HEK293 (cell line): Measurements from ENCODE around the gene PRR19.

ENCODE experiments used
- CTCF ChIA-PET: fragments of 350-600 bp; formaldehyde crosslinking; extraction: SDS; loops from one replicate; lab custom pipeline; 2021; ENCODE audit warnings: antibody characterized with exemption; lab: Yijun Ruan, JAX
- POLR2A ChIA-PET: fragments of 300-600 bp; formaldehyde crosslinking; extraction: SDS; loops from one replicate; lab custom pipeline; 2020; ENCODE audit warnings: antibody characterized with exemption, inconsistent platforms; lab: Yijun Ruan, JAX
- H3K27ac ChIP-seq: fragments of 200-500 bp; sonication (Bioruptor generic); 2 replicates; pipeline ENCODE4 v1.5.1; 2014; ENCODE audit warnings: low read depth, low read length, control low read depth, inconsistent platforms; ENCODE audit errors: extremely low read depth
- H3K36me3 ChIP-seq, 2 experiments: fragments of 200-500 bp in 1 of 2; sonication (Bioruptor generic) in 1 of 2; 1 replicate in 1 of 2; 2 replicates in 1 of 2; pipeline ENCODE4 v1.5.1; 2014 to 2017; ENCODE audit warnings: inconsistent platforms in 2 of 2, low read length in 2 of 2; ENCODE audit not compliant: control insufficient read depth in 2 of 2, insufficient read depth in 1 of 2
- H3K4me1 ChIP-seq: fragments of 200-500 bp; sonication (Bioruptor generic); 2 replicates; pipeline ENCODE4 v1.5.1; 2014; ENCODE audit warnings: mild to moderate bottlenecking, low read length, inconsistent platforms; ENCODE audit not compliant: control insufficient read depth, insufficient read depth
- H3K4me3 ChIP-seq: 2 replicates; pipeline ENCODE4 v1.5.1; 2011; ENCODE audit warnings: low read depth, mild to moderate bottlenecking, control low read depth, low read length, moderate library complexity
- H3K9me3 ChIP-seq: fragments of 200-500 bp; sonication (Bioruptor generic); 2 replicates; pipeline ENCODE4 v1.5.1; 2014; ENCODE audit warnings: low read depth, low read length, inconsistent platforms; ENCODE audit not compliant: control insufficient read depth, insufficient read depth
- AEBP2 ChIP-seq: fragments of 450-650 bp; formaldehyde crosslinking; IDR thresholded peaks from 2 replicates; pipeline ENCODE4 v1.5.1; 2016; ENCODE audit warnings: missing biosample characterization, missing genetic modification characterization, borderline replicate concordance
- ATF2 ChIP-seq: fragments of 450-650 bp; formaldehyde crosslinking; IDR thresholded peaks from 2 replicates; pipeline ENCODE4 v1.5.1; 2016; ENCODE audit warnings: missing biosample characterization, missing genetic modification characterization, low read depth
- GLI2 ChIP-seq: fragments of 450-650 bp; formaldehyde crosslinking; IDR thresholded peaks from 2 replicates; pipeline ENCODE4; 2017; ENCODE audit warnings: missing biosample characterization, missing genetic modification characterization, low read depth, borderline replicate concordance
- HOXA7 ChIP-seq: sonication (generic); formaldehyde crosslinking; IDR thresholded peaks from 2 replicates; pipeline ENCODE4 v1.8.1; 2022; ENCODE audit warnings: missing genetic modification reagents, borderline replicate concordance
- PBX3 ChIP-seq: sonication (generic); formaldehyde crosslinking; IDR thresholded peaks from 2 replicates; pipeline ENCODE4 v1.8.1; 2022; ENCODE audit warnings: mild to moderate bottlenecking, moderate library complexity, missing genetic modification reagents
- ZBTB48 ChIP-seq: fragments of 450-650 bp; formaldehyde crosslinking; IDR thresholded peaks from 2 replicates; pipeline ENCODE4 v1.5.1; 2016; ENCODE audit warnings: missing biosample characterization, missing genetic modification characterization
- ZNF10 ChIP-seq: fragments of 450-650 bp; formaldehyde crosslinking; IDR thresholded peaks from 2 replicates; pipeline ENCODE4 v1.5.1; 2017; ENCODE audit warnings: missing biosample characterization, missing genetic modification characterization
- ZNF175 ChIP-seq: fragments of 450-650 bp; formaldehyde crosslinking; IDR thresholded peaks from 2 replicates; pipeline ENCODE4 v1.5.1; 2016; ENCODE audit warnings: missing biosample characterization, missing genetic modification characterization
- ZNF19 ChIP-seq: fragments of 450-650 bp; formaldehyde crosslinking; IDR thresholded peaks from 2 replicates; pipeline ENCODE4; 2016; ENCODE audit warnings: missing biosample characterization, missing genetic modification characterization, low read depth
- ZNF248 ChIP-seq: fragments of 450-650 bp; formaldehyde crosslinking; IDR thresholded peaks from 2 replicates; pipeline ENCODE4 v1.5.1; 2017; ENCODE audit warnings: missing biosample characterization, missing genetic modification characterization
- ZNF280C ChIP-seq: fragments of 450-650 bp; formaldehyde crosslinking; IDR thresholded peaks from 2 replicates; pipeline ENCODE4 v1.5.1; 2016; ENCODE audit warnings: missing biosample characterization, missing genetic modification characterization
- ZNF302 ChIP-seq: fragments of 450-650 bp; formaldehyde crosslinking; IDR thresholded peaks from 2 replicates; pipeline ENCODE4 v1.5.1; 2016; ENCODE audit warnings: missing biosample characterization, missing genetic modification characterization, low read depth
- ZNF324 ChIP-seq: fragments of 450-650 bp; formaldehyde crosslinking; IDR thresholded peaks from 2 replicates; pipeline ENCODE4 v1.5.1; 2016; ENCODE audit warnings: missing biosample characterization, missing genetic modification characterization
- ZNF335 ChIP-seq: fragments of 450-650 bp; formaldehyde crosslinking; conservative IDR thresholded peaks from 2 replicates; pipeline ENCODE4 v1.5.1; 2016; ENCODE audit warnings: missing biosample characterization, missing genetic modification characterization
- ZNF449 ChIP-seq: fragments of 450-650 bp; formaldehyde crosslinking; IDR thresholded peaks from 2 replicates; pipeline ENCODE4 v1.5.1; 2017; ENCODE audit warnings: missing biosample characterization, mild to moderate bottlenecking, missing genetic modification characterization, moderate library complexity
- ZNF513 ChIP-seq: fragments of 450-650 bp; IDR thresholded peaks from 2 replicates; pipeline ENCODE4 v1.5.1; 2018; ENCODE audit warnings: missing biosample characterization, missing genetic modification characterization
- ZNF624 ChIP-seq: fragments of 450-650 bp; formaldehyde crosslinking; IDR thresholded peaks from 2 replicates; pipeline ENCODE4 v1.5.1; 2017; ENCODE audit warnings: missing biosample characterization, missing genetic modification characterization
- ZNF626 ChIP-seq: fragments of 450-650 bp; sonication (Bioruptor Pico); formaldehyde crosslinking; IDR thresholded peaks from 2 replicates; pipeline ENCODE4 v1.5.1; 2018; ENCODE audit warnings: missing biosample characterization, missing genetic modification characterization, inconsistent platforms
- ZNF654 ChIP-seq: fragments of 450-650 bp; formaldehyde crosslinking; IDR thresholded peaks from 2 replicates; pipeline ENCODE4 v1.5.1; 2016; ENCODE audit warnings: low read depth, missing biosample characterization, missing genetic modification characterization
- ZSCAN18 ChIP-seq: fragments of 450-650 bp; formaldehyde crosslinking; IDR thresholded peaks from 2 replicates; pipeline ENCODE4 v1.5.1; 2016; ENCODE audit warnings: missing biosample characterization, missing genetic modification characterization

Gene PRR19

GRCh38 chr19:42278452-42279154, 23.3 kb upstream of the PRR19 start (continued):
- TF ChIP-seq ZNF175 (tag by site-specific recombination) (no peak), ZNF280C (tag by site-specific recombination) (no peak), ZNF513 (tag by site-specific recombination) (no peak), AEBP2 (no peak), ATF2 (tag by site-specific recombination) (no peak)

GRCh38 chr19:42279155-42279901, 22.6 kb upstream of the PRR19 start:
- CTCF ChIA-PET: interaction anchor here (0.5 to 7.5 kb wide), 41 partner anchors 9 to 872 kb away, joined by 3 to 276 read pairs (median 4); partner anchors contain the start of genes CIC, GSK3A, POU2F2 and ZNF526
- no peak for TF ChIP-seq ZNF624 (tag by site-specific recombination)
- no peak for TF ChIP-seq PBX3 (CRISPR knock-in tag)
- TF ChIP-seq ZNF248 (tag by site-specific recombination): no peak
- no peak for TF ChIP-seq ZNF324 (tag by site-specific recombination)
- no peak for TF ChIP-seq ZNF449 (tag by site-specific recombination)
- no peak for TF ChIP-seq ZNF626
- TF ChIP-seq ZNF654 (tag by site-specific recombination): no peak; the same call in none of the 2 replicates
- TF ChIP-seq ZSCAN18 (tag by site-specific recombination): no peak; the same call in 1 of the 2 replicates
- TF ChIP-seq ZNF335 (tag by site-specific recombination): no peak
- no peak for TF ChIP-seq ZNF19
- no peak for TF ChIP-seq ZBTB48
- no peak for TF ChIP-seq ZNF302 (tag by site-specific recombination)
- TF ChIP-seq ZNF10 (tag by site-specific recombination): no peak
- TF ChIP-seq ZNF513 (tag by site-specific recombination): peak; percentile 51; the same call in 1 of the 2 replicates
- TF ChIP-seq HOXA7: no peak
- no peak for TF ChIP-seq GLI2 (tag by site-specific recombination)

More at GRCh38 chr19:42279155-42279901, 22.6 kb upstream of the PRR19 start:
- Histone ChIP-seq H3K36me3 (peaks cover 0 to 17% of the 10 kb centered on the region in 2 experiments; a peak in 2 of 3 replicates), H3K4me1 (peaks cover 37% of the 10 kb centered on the region), H3K27ac (peak overlapping the region; percentile 92), H3K9me3 (no peaks in the 10 kb centered on the region), H3K4me3 (peak overlapping the region; percentile 55)
- POLR2A ChIA-PET: interaction anchor here (0.5 to 12.3 kb wide), 11 partner anchors 9 to 52 kb away, joined by 3 to 242 read pairs (median 6); partner anchors contain the start of genes CIC, ERF, GSK3A and PAFAH1B3
